Chondrocyte (in vitro differentiated cells): ENCODE data around the gene COX14. TPM values are rescaled to one million over a fixed set of nuclear protein-coding genes. Genes with fewer than 3 reads are reported as not detected.

Experiments used
- DNase-seq: peaks from one replicate; pipeline ENCODE4 v3.0.0; 2021; ENCODE audit warnings: mixed read lengths, low spot score
- H3K27ac Mint-ChIP-seq: one replicate; pipeline ENCODE4 v1.8.0; 2021; ENCODE audit warnings: mild to moderate bottlenecking, moderate library complexity, mixed read lengths; ENCODE audit not compliant: unreplicated experiment
- H3K27me3 Mint-ChIP-seq: 2 replicates; pipeline ENCODE4 v1.8.0; 2021; ENCODE audit warnings: low read depth, mixed read lengths
- H3K36me3 Mint-ChIP-seq: 2 replicates; pipeline ENCODE4 v1.8.0; 2021; ENCODE audit warnings: low read depth, mixed read lengths
- H3K4me1 Mint-ChIP-seq: 2 replicates; pipeline ENCODE4 v1.8.0; 2021; ENCODE audit warnings: low read depth, mild to moderate bottlenecking, mixed read lengths
- H3K4me3 Mint-ChIP-seq: one replicate; pipeline ENCODE4 v1.8.0; 2021; ENCODE audit warnings: mild to moderate bottlenecking, moderate library complexity, mixed read lengths; ENCODE audit not compliant: unreplicated experiment
- H3K9me3 Mint-ChIP-seq: 2 replicates; pipeline ENCODE4 v1.8.0; 2021; ENCODE audit warnings: low read depth, mixed read lengths
- total RNA-seq: library from RNA; stranded (reverse); gene quantifications from 3 replicates; pipeline ENCODE4 v1.2.1, GENCODE V29; 2021
- TF ChIP-seq, protein P1 (sequence below): fragments of 200-600 bp; sonication (generic); IDR thresholded peaks from 2 replicates; pipeline ENCODE4 v1.5.0; 2021; ENCODE audit warnings: antibody characterized with exemption, mild to moderate bottlenecking, moderate library complexity

Gene COX14
- total RNA-seq, 1 donor from 2014 or later = 44.7 TPM

GRCh38 chr12:50167049-50167828 is 55.2 kb downstream of the COX14 start, which contains the start of gene CERS5:
Gene CERS5 (minus strand): TSS chr12:50167369. CDS start chr12:50167297, 72 bp downstream.
- Mint-ChIP-seq H3K4me3 (peak within 1 kb of the TSS; percentile 90), H3K36me3 (peaks cover 4% of the 10 kb centered on the region), H3K9me3 (peaks cover 5% of the 10 kb centered on the region), H3K4me1 (peaks cover 44% of the 10 kb centered on the region), H3K27me3 (no peaks in the 10 kb centered on the region), H3K27ac (peak within 1 kb of the TSS; percentile 97)
- TF ChIP-seq, protein P1, sequence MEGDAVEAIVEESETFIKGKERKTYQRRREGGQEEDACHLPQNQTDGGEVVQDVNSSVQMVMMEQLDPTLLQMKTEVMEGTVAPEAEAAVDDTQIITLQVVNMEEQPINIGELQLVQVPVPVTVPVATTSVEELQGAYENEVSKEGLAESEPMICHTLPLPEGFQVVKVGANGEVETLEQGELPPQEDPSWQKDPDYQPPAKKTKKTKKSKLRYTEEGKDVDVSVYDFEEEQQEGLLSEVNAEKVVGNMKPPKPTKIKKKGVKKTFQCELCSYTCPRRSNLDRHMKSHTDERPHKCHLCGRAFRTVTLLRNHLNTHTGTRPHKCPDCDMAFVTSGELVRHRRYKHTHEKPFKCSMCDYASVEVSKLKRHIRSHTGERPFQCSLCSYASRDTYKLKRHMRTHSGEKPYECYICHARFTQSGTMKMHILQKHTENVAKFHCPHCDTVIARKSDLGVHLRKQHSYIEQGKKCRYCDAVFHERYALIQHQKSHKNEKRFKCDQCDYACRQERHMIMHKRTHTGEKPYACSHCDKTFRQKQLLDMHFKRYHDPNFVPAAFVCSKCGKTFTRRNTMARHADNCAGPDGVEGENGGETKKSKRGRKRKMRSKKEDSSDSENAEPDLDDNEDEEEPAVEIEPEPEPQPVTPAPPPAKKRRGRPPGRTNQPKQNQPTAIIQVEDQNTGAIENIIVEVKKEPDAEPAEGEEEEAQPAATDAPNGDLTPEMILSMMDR = peak; percentile 64
- DNase-seq = peak; percentile 99

Other genes with a start within 250 kb of the COX14 start
- gene FAIM2, start 208.3 kb upstream of the COX14 start, total RNA-seq = 0.47 to 1.3 TPM (median 0.74 TPM) in 3 replicates
- gene AQP2, start 161.5 kb upstream of the COX14 start, total RNA-seq = not detected in 3 replicates
- gene AQP5, start 150.4 kb upstream of the COX14 start, total RNA-seq = 0.20 TPM in 1 of 3 replicates, not detected in the others
- not detected in 3 replicates for gene AQP6, start 139.3 kb upstream of the COX14 start, total RNA-seq
- 25.7 to 31.0 TPM (median 28.4 TPM) in 3 replicates for gene RACGAP1, start 86.7 kb upstream of the COX14 start, total RNA-seq
- gene ASIC1, start 54.6 kb upstream of the COX14 start, total RNA-seq = 2.5 to 4.4 TPM (median 3.9 TPM) in 3 replicates
- 50.8 to 55.7 TPM (median 52.0 TPM) in 3 replicates for gene SMARCD1, start 26.9 kb upstream of the COX14 start, total RNA-seq
- 0.46 TPM in 1 of 3 replicates, not detected in the others for gene GPD1, start 8.2 kb upstream of the COX14 start, total RNA-seq
- gene CERS5, start 55.1 kb downstream of the COX14 start, total RNA-seq = 77.2 to 81.3 TPM (median 80.9 TPM) in 3 replicates
- 90.3 to 120 TPM (median 114 TPM) in 3 replicates for gene LIMA1, start 171.3 kb downstream of the COX14 start, total RNA-seq